GM12891 (cell line): ENCODE results near the gene METTL9.
"Not testable (repeated sequence)": the region's sequence is repeated elsewhere in the genome, so short reads cannot be mapped to it uniquely, and the experiment has no call there.

Experiments used
- DNase-seq: peaks from one replicate; pipeline ENCODE4 v3.0.0; 2011; ENCODE audit warnings: low spot score; ENCODE audit not compliant: insufficient read length
- FAIRE-seq: peaks from 2 replicates; lab custom pipeline; 2011; peaks lifted over from hg19 to GRCh38; lab: Jason Lieb, UNC
- PAX5 ChIP-seq: IDR thresholded peaks from 2 replicates; pipeline ENCODE4 v1.6.1; 2011; ENCODE audit warnings: low read length, moderate library complexity, mild to moderate bottlenecking; ENCODE audit not compliant: insufficient read depth, severe bottlenecking
- POLR2A ChIP-seq: IDR thresholded peaks from 2 replicates; pipeline ENCODE4 v1.6.1; 2011; ENCODE audit warnings: low read depth, low read length, control low read depth
- POLR2AphosphoS5 ChIP-seq: IDR thresholded peaks from 2 replicates; pipeline ENCODE4 v1.6.1; 2011; ENCODE audit warnings: low read depth, low read length, control low read depth
- POU2F2 ChIP-seq: IDR thresholded peaks from 2 replicates; pipeline ENCODE4 v1.6.1; 2011; ENCODE audit warnings: low read depth, mild to moderate bottlenecking, control low read depth, low read length, moderate library complexity
- SPI1 ChIP-seq: IDR thresholded peaks from 2 replicates; pipeline ENCODE4 v1.6.1; 2011; ENCODE audit warnings: low read depth, low read length, control low read depth
- TAF1 ChIP-seq: IDR thresholded peaks from 2 replicates; pipeline ENCODE4 v1.6.1; 2011; ENCODE audit warnings: low read depth, low read length, control low read depth

METTL9 gene

DNA sequence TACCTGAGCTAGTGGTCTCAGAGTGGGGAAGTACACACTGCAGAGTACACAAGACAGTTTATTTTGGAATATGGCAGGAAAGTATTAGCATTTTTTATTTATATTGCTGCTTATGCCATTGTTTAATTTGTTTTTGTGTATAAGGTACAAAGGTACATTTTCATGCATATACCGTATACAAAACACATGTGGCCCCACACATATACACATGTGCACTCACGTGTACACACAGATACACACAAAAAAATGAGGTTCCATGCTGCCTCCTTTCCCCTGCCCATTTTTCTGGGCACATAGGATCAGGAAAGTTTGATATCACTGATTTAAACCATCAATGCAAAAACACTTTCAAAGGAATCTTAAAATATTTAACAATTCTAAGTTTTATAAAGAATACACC, 40.1 kb downstream of the METTL9 start:
- DNase-seq, result no peak
- TF ChIP-seq TAF1, result no peak
- TF ChIP-seq POU2F2, result no peak
- TF ChIP-seq POLR2A, result no peak
- no peak for TF ChIP-seq SPI1
- no peak for TF ChIP-seq POLR2AphosphoS5
- no peak for TF ChIP-seq PAX5
- no peak for FAIRE-seq

DNA sequence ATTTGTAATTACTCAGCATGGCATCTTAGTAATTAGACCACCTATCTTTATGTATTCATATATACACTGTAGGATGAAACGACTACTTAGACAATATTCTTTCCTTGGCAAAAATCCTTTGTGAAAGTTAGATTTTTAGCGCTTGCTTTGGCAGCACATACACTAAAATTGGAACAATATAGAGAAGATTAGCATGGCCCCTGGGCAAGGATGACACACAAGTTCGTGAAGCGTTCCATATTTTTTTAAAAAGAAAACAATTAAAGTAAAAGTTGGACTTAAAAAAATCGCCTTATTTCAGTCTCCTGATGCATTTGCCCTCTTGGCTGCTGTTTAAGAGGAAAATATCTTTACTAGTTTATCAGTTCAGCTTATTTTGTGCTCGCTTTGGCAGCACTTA, 42.5 kb downstream of the METTL9 start:
- FAIRE-seq (no peak), DNase-seq (no peak)

DNA sequence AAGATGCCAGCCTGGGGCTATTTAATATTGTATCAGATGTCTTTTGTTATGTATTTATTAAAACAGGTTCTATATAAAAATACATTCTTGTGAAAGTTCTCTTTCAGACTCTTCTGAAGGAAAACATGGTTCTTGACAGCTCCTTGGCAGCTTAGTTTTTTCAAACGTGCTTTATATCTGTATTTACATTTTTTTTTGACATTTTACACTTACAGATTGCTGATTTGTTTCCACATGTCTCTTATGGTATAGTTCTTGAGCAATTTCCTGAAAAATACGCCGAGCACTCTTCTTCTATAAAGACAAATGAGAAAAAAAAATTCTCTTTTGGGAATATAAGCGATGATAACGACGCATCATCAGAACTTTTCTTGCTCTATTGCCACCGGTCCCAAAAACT, 43.5 kb downstream of the METTL9 start:
- FAIRE-seq (no peak), DNase-seq (no peak)
- TF ChIP-seq SPI1 (no peak), POU2F2 (no peak), PAX5 (no peak), TAF1 (no peak), POLR2A (no peak), POLR2AphosphoS5 (no peak)

More for the DNA sequence above, 42.5 kb downstream of the METTL9 start:
- no peak for TF ChIP-seq POLR2A
- TF ChIP-seq POLR2AphosphoS5, result no peak
- no peak for TF ChIP-seq SPI1
- no peak for TF ChIP-seq PAX5
- TF ChIP-seq POU2F2, result no peak
- no peak for TF ChIP-seq TAF1

GRCh38 chr16:21643785-21644184, 44.4 kb downstream of the METTL9 start:
- TF ChIP-seq POU2F2 (no peak), POLR2A (no peak), POLR2AphosphoS5 (no peak), PAX5 (no peak), SPI1 (no peak), TAF1 (no peak)
- DNase-seq (no peak), FAIRE-seq (peak; percentile 43)

- no peak for FAIRE-seq
- DNase-seq, result no peak
- TF ChIP-seq POU2F2, result no peak
Measured at GRCh38 chr16:21644674-21645073, 45.3 kb downstream of the METTL9 start.

GRCh38 chr16:21645261-21645721, 45.9 kb downstream of the METTL9 start:
- DNase-seq (no peak), FAIRE-seq (no peak)
- TF ChIP-seq PAX5 (no peak), POU2F2 (no peak), POLR2A (no peak), TAF1 (no peak), SPI1 (peak; percentile 87)

DNA sequence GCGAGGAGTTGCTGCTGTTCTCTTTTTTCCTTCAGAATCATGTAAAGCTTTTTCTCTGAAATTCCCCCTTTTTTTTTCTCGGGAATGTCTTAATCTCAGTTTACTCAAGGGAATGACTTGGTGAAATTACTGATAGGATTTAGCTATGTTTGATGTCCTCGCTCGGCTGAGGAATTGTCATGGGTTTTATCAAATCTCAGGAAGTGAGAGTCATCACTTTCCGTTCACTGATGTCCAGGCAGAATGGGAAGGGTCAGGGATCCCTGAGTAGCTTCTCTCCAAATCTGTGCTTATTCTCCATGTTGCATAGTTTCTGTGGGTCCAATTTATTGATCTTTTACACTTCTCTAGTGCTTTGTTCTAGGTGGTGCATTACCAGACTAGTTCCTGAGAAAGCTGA, 46.7 kb downstream of the METTL9 start:
- no peak for TF ChIP-seq POLR2A
- no peak for TF ChIP-seq PAX5
- no peak for TF ChIP-seq POU2F2
- no peak for TF ChIP-seq SPI1
- TF ChIP-seq POLR2AphosphoS5, result no peak
- TF ChIP-seq TAF1, result no peak
- no peak for FAIRE-seq
- no peak for DNase-seq

GRCh38 chr16:21646721-21647561, 47.6 kb downstream of the METTL9 start:
- TF ChIP-seq PAX5 (peak; percentile 85), POLR2A (no peak), POLR2AphosphoS5 (no peak), SPI1 (0 out of 2 replicates have a peak, but pooled peaks have one; percentile 2), TAF1 (0 out of 2 replicates have a peak, but pooled peaks have one; percentile 21), POU2F2 (peak; percentile 71; the same call in 1 of the 2 replicates)
- DNase-seq (peak; percentile 46), FAIRE-seq (peak; percentile 100)

DNA sequence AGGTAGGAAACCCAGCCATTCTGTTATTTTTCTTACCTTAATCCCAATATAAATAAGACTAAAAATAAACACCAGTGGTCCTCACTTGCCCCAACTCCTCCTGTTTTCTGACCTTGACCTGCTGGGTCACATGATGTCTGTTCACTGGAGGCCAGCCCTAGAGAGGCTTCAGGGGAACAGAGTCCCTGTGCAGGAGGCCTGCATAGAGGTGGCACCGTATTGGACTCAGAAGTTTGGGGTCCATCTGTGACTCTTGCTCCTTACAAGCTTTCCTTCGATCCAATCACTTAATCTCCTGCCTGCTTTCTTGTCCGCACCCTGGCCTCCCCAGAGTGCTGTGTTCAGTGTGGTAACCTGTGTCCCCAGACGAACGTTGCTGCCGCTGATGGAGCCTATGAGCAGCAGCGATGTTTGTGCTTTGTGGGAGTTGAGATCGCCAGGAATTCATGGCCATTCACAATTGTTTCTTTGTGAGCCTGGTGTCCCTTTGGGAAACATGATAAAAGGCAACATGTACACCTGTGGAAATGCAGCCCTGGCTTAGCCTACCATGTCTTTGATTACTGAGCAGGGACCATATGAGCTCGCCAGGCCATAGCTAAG, 48.3 kb downstream of the METTL9 start:
- TF ChIP-seq POLR2A (no peak), POU2F2 (no peak), POLR2AphosphoS5 (no peak), SPI1 (no peak), PAX5 (no peak), TAF1 (no peak)
- DNase-seq (no peak), FAIRE-seq (peak; percentile 16)

- FAIRE-seq, DNase-seq: not testable (repeated sequence)
Measured at GRCh38 chr16:21649826-21650406, 50.5 kb downstream of the METTL9 start.
